Measurements from ENCODE around the gene FBXO34. TPM values are rescaled to one million over a fixed set of nuclear protein-coding genes. Genes with fewer than 3 reads are reported as not detected.

The FBXO34 gene
- total RNA-seq, 1 experiment from 2014 or later = 16.6 TPM

GRCh38 chr14:55384536-55384935 lies 113.3 kb downstream of the FBXO34 start:
- H3K4me3 ChIP-seq (ENCODE audit: insufficient read depth, low read depth, low read length) = no peak overlapping the region
- DNase-seq = no peak
- no peaks in the 10 kb centered on the region for H3K27me3 ChIP-seq (ENCODE audit: control insufficient read depth, insufficient read depth, low read length)
- H3K36me3 ChIP-seq (replicated peaks; ENCODE audit: control insufficient read depth, insufficient read depth, low read length) = peaks cover 5% of the 10 kb centered on the region

- Histone ChIP-seq H3K36me3 (replicated peaks; ENCODE audit: control insufficient read depth, insufficient read depth, low read length) (peaks cover 2% of the 10 kb centered on the region; the same call in 1 of the 2 replicates), H3K4me3 (ENCODE audit: insufficient read depth, low read depth, low read length) (no peak overlapping the region), H3K27me3 (ENCODE audit: control insufficient read depth, insufficient read depth, low read length) (no peaks in the 10 kb centered on the region)
- no peak for DNase-seq
Observed at GRCh38 chr14:55386037-55386808, 115.0 kb downstream of the FBXO34 start.

- no peaks in the 10 kb centered on the region for H3K36me3 ChIP-seq (replicated peaks; ENCODE audit: control insufficient read depth, insufficient read depth, low read length)
- no peak for DNase-seq
- no peak overlapping the region for H3K4me3 ChIP-seq (ENCODE audit: insufficient read depth, low read depth, low read length)
- no peaks in the 10 kb centered on the region for H3K27me3 ChIP-seq (ENCODE audit: control insufficient read depth, insufficient read depth, low read length)
Observed at GRCh38 chr14:55387121-55387520, 115.9 kb downstream of the FBXO34 start.

- Histone ChIP-seq H3K36me3 (replicated peaks; ENCODE audit: control insufficient read depth, insufficient read depth, low read length) (no peaks in the 10 kb centered on the region), H3K27me3 (ENCODE audit: control insufficient read depth, insufficient read depth, low read length) (no peaks in the 10 kb centered on the region), H3K4me3 (ENCODE audit: insufficient read depth, low read depth, low read length) (no peak overlapping the region)
- no peak for DNase-seq
Observed at GRCh38 chr14:55388160-55388559, 116.9 kb downstream of the FBXO34 start.

- DNase-seq = no peak
Observed at GRCh38 chr14:55389330-55389729, 118.1 kb downstream of the FBXO34 start.

GRCh38 chr14:55398679-55399078 lies 127.5 kb downstream of the FBXO34 start:
- no peaks in the 10 kb centered on the region for H3K36me3 ChIP-seq (replicated peaks; ENCODE audit: control insufficient read depth, insufficient read depth, low read length)
- no peak for DNase-seq

More at GRCh38 chr14:55389330-55389729, 118.1 kb downstream of the FBXO34 start:
- Histone ChIP-seq H3K4me3 (ENCODE audit: insufficient read depth, low read depth, low read length) (no peak overlapping the region), H3K36me3 (replicated peaks; ENCODE audit: control insufficient read depth, insufficient read depth, low read length) (no peaks in the 10 kb centered on the region), H3K27me3 (ENCODE audit: control insufficient read depth, insufficient read depth, low read length) (no peaks in the 10 kb centered on the region)

GRCh38 chr14:55399183-55399582 lies 128.0 kb downstream of the FBXO34 start:
- no peak for DNase-seq

More at GRCh38 chr14:55398679-55399078, 127.5 kb downstream of the FBXO34 start:
- Histone ChIP-seq H3K27me3 (ENCODE audit: control insufficient read depth, insufficient read depth, low read length) (no peaks in the 10 kb centered on the region), H3K4me3 (ENCODE audit: insufficient read depth, low read depth, low read length) (no peak overlapping the region)

GRCh38 chr14:55399852-55400251 lies 128.6 kb downstream of the FBXO34 start:
- Histone ChIP-seq H3K4me3 (ENCODE audit: insufficient read depth, low read depth, low read length) (no peak overlapping the region), H3K36me3 (replicated peaks; ENCODE audit: control insufficient read depth, insufficient read depth, low read length) (no peaks in the 10 kb centered on the region), H3K27me3 (ENCODE audit: control insufficient read depth, insufficient read depth, low read length) (no peaks in the 10 kb centered on the region)
- DNase-seq = no peak

More at GRCh38 chr14:55399183-55399582, 128.0 kb downstream of the FBXO34 start:
- no peaks in the 10 kb centered on the region for H3K36me3 ChIP-seq (replicated peaks; ENCODE audit: control insufficient read depth, insufficient read depth, low read length)
- H3K27me3 ChIP-seq (ENCODE audit: control insufficient read depth, insufficient read depth, low read length) = no peaks in the 10 kb centered on the region
- no peak overlapping the region for H3K4me3 ChIP-seq (ENCODE audit: insufficient read depth, low read depth, low read length)

- Histone ChIP-seq H3K27me3 (ENCODE audit: control insufficient read depth, insufficient read depth, low read length) (no peaks in the 10 kb centered on the region), H3K4me3 (ENCODE audit: insufficient read depth, low read depth, low read length) (no peak overlapping the region), H3K36me3 (replicated peaks; ENCODE audit: control insufficient read depth, insufficient read depth, low read length) (no peaks in the 10 kb centered on the region)
- no peak for DNase-seq
Observed at GRCh38 chr14:55401751-55402150, 130.5 kb downstream of the FBXO34 start.

Other genes starting within 250 kb of the FBXO34 start
- gene WDHD1, start 244.3 kb upstream of the FBXO34 start, total RNA-seq (2014; rRNA removed; shearing (Covaris generic)) = 39.4 and 70.4 TPM in 2 replicates
- gene SOCS4, start 244.2 kb upstream of the FBXO34 start, total RNA-seq (2014; rRNA removed; shearing (Covaris generic)) = 7.7 and 9.8 TPM in 2 replicates
- 45.7 and 51.0 TPM in 2 replicates for gene MAPK1IP1L, start 219.8 kb upstream of the FBXO34 start, total RNA-seq (2014; rRNA removed; shearing (Covaris generic))
- 0.18 and 1.6 TPM in 2 replicates for gene LGALS3, start 142.2 kb upstream of the FBXO34 start, total RNA-seq (2014; rRNA removed; shearing (Covaris generic))
- 102 and 147 TPM in 2 replicates for gene DLGAP5, start 79.8 kb upstream of the FBXO34 start, total RNA-seq (2014; rRNA removed; shearing (Covaris generic))
- 9.6 and 11.7 TPM in 2 replicates for gene ATG14, start 140.4 kb downstream of the FBXO34 start, total RNA-seq (2014; rRNA removed; shearing (Covaris generic))
- not detected in 2 replicates for gene TBPL2, start 169.2 kb downstream of the FBXO34 start, total RNA-seq (2014; rRNA removed; shearing (Covaris generic))

All from H7 (cell line).